Liver (tissue), 9 donors: Measurements from ENCODE around the gene MFSD6L. TPM values are rescaled to one million over a fixed set of nuclear protein-coding genes. Genes with fewer than 3 reads are reported as not detected.

Experiments used
- DNase-seq: peaks from one replicate; pipeline ENCODE4 v3.0.0-alpha.2; 2017; ENCODE audit warnings: low spot score
- H3K27ac ChIP-seq, 2 donors: one replicate each; pipeline ENCODE4 v1.7.0; 2013; ENCODE audit warnings: inconsistent platforms in 2 of 2, low read length in 2 of 2, control low read depth in 1 of 2, low read depth in 1 of 2, mild to moderate bottlenecking in 1 of 2
- H3K27me3 ChIP-seq, 4 donors: one replicate each; pipeline versions ENCODE4 v1.6.1 to v1.7.0; 2013; ENCODE audit warnings: low read length in 3 of 4, inconsistent platforms in 1 of 4, mild to moderate bottlenecking in 1 of 4, moderate library complexity in 1 of 4; ENCODE audit not compliant: control insufficient read depth in 4 of 4, insufficient read depth in 4 of 4
- H3K36me3 ChIP-seq, 4 donors: one replicate each; pipeline versions ENCODE4 v1.6.1 to v1.7.0; 2013; ENCODE audit warnings: low read length in 3 of 4, mild to moderate bottlenecking in 3 of 4, low read depth in 1 of 4, moderate library complexity in 1 of 4; ENCODE audit not compliant: control insufficient read depth in 4 of 4, insufficient read depth in 3 of 4
- H3K4me1 ChIP-seq, 4 donors: one replicate each; pipeline versions ENCODE4 v1.6.1 to v1.7.0; 2013; ENCODE audit warnings: low read length in 3 of 4, mild to moderate bottlenecking in 3 of 4, moderate library complexity in 1 of 4; ENCODE audit not compliant: control insufficient read depth in 4 of 4, insufficient read depth in 4 of 4
- H3K4me3 ChIP-seq, 3 donors: one replicate each; pipeline versions ENCODE4 v1.6.1 to v1.7.0; 2013; ENCODE audit warnings: low read length in 3 of 3, control low read depth in 1 of 3, low read depth in 1 of 3, mild to moderate bottlenecking in 1 of 3
- H3K9ac ChIP-seq, 2 donors: one replicate each; pipeline ENCODE4 v1.7.0; 2013; ENCODE audit warnings: low read length in 2 of 2, mild to moderate bottlenecking in 2 of 2, moderate library complexity in 2 of 2, control low read depth in 1 of 2, low read depth in 1 of 2
- H3K9me3 ChIP-seq, 4 donors: one replicate each; pipeline versions ENCODE4 v1.6.1 to v1.7.0; 2013; ENCODE audit warnings: low read length in 3 of 4; ENCODE audit not compliant: control insufficient read depth in 4 of 4
- EGR1 ChIP-seq, 2 donors: IDR thresholded peaks; 2 replicates each; pipeline ENCODE4 v1.6.1; 2016 to 2018; ENCODE audit warnings: antibody characterized with exemption in 2 of 2, low read depth in 2 of 2
- GABPA ChIP-seq, 2 donors: IDR thresholded peaks in 1 of 2; conservative IDR thresholded peaks in 1 of 2; 2 replicates each; pipeline ENCODE4 v1.6.1; 2016; ENCODE audit warnings: antibody characterized with exemption in 2 of 2, mild to moderate bottlenecking in 1 of 2, moderate library complexity in 1 of 2
- HNF4A ChIP-seq, 2 donors: conservative IDR thresholded peaks; 2 replicates each; pipeline ENCODE4 v1.6.1; 2016; ENCODE audit warnings: antibody characterized with exemption in 2 of 2, mild to moderate bottlenecking in 2 of 2
- HNF4G ChIP-seq: IDR thresholded peaks from 2 replicates; pipeline ENCODE4 v1.6.1; 2016; ENCODE audit warnings: antibody characterized with exemption
- JUND ChIP-seq, 2 donors: IDR thresholded peaks; 2 replicates each; pipeline ENCODE4 v1.6.1; 2016; ENCODE audit warnings: antibody characterized with exemption in 2 of 2
- NR2F2 ChIP-seq: IDR thresholded peaks from 2 replicates; pipeline ENCODE4 v1.6.1; 2016; ENCODE audit warnings: antibody characterized with exemption
- RAD21 ChIP-seq, 2 donors: IDR thresholded peaks; 2 replicates each; pipeline ENCODE4 v1.6.1; 2016; ENCODE audit warnings: antibody characterized with exemption in 2 of 2, mild to moderate bottlenecking in 2 of 2
- REST ChIP-seq: IDR thresholded peaks from 2 replicates; pipeline ENCODE4 v1.6.1; 2016; ENCODE audit warnings: antibody characterized with exemption, mild to moderate bottlenecking
- SP1 ChIP-seq: IDR thresholded peaks from 2 replicates; pipeline ENCODE4 v1.6.1; 2018; ENCODE audit warnings: antibody characterized with exemption, mild to moderate bottlenecking
- TAF1 ChIP-seq: conservative IDR thresholded peaks from 2 replicates; pipeline ENCODE4 v1.6.1; 2016; ENCODE audit warnings: antibody characterized with exemption, mild to moderate bottlenecking
- YY1 ChIP-seq: IDR thresholded peaks from 2 replicates; pipeline ENCODE4 v1.6.1; 2016; ENCODE audit warnings: antibody characterized with exemption, mild to moderate bottlenecking
- ZBTB33 ChIP-seq: IDR thresholded peaks from 2 replicates; pipeline ENCODE4 v1.6.1; 2016; ENCODE audit warnings: antibody characterized with exemption
- WGBS: extraction: QIAGEN DNeasy Blood & Tissue Kit; methylation state at CpG from one replicate; pipeline ENCODE4 v1.1.7; 2013; 5-methylcytosine and 5-hydroxymethylcytosine counted together
- polyA plus RNA-seq, 2 donors: library from polyadenylated mRNA; stranded (reverse) in 1 of 2; unstranded in 1 of 2; fragments of 200-250 nt in 1 of 2; fragments of >200 nt in 1 of 2; fragmentation: Nextera tagmentation in 1 of 2; extraction: Ambion mirVana in 1 of 2; gene quantifications; one replicate each; pipeline versions ENCODE4 v1.2.1 to v1.2.3, GENCODE V29; 2013 to 2015
- total RNA-seq, 2 donors: library from RNA; depleted of rRNA; stranded (reverse); fragments of >200 nt; gene quantifications; one replicate each; pipeline ENCODE4 v1.2.3, GENCODE V29; 2014
- TF ChIP-seq, protein P1 (sequence below): IDR thresholded peaks from 2 replicates; pipeline ENCODE4 v1.6.1; 2016; ENCODE audit warnings: antibody characterized with exemption
- TF ChIP-seq, protein P2 (sequence below): fragments of 150-350 bp; IDR thresholded peaks from 2 replicates; pipeline ENCODE4 v1.5.1; 2017; ENCODE audit warnings: improper control_type of control experiment, low read depth, low read length; ENCODE audit not compliant: missing input control
- donor health status: healthy.
- donor health status: healthy.
- donor health status: healthy.
- donor health status: healthy.
- donor health status: healthy.

The MFSD6L gene
- total and polyA plus RNA-seq, 4 donors, result 0.03 to 0.25 (median 0.05) TPM; not detected in 1

DNA sequence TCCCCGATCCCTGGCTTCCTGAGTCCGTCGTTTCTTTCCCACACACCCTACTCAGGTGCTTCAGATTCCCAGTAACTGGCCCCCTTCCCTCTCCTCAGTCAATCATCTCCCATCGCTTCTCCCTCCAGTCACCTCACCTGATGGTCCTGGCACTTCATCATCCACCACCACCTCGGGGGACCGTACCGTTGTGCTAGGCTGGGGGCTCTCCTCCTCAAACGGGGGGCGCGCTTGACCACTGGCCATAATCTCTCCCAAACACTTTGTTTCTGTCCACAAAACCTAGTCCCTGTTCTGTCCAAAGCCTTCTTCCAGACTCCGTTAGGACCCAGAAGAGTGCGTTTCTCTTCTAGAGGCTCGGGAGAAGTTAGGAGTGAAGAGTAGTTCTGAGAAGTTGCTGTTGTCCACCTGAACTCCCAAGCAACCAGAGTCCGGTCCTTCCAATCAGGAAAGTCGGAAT is 41.0 kb downstream of the MFSD6L start, which contains the start of gene SPDYE4:
SPDYE4 (minus strand) TSS at position 410 of the 460 bp plus-strand sequence; CDS start at position 246, 164 bp downstream.
- H3K36me3 ChIP-seq, result no peaks in the 10 kb centered on the region
- 90% methylated on average over 15 of the region's 15 CpGs for WGBS
- no peaks in the 10 kb centered on the region for H3K4me1 ChIP-seq

DNA sequence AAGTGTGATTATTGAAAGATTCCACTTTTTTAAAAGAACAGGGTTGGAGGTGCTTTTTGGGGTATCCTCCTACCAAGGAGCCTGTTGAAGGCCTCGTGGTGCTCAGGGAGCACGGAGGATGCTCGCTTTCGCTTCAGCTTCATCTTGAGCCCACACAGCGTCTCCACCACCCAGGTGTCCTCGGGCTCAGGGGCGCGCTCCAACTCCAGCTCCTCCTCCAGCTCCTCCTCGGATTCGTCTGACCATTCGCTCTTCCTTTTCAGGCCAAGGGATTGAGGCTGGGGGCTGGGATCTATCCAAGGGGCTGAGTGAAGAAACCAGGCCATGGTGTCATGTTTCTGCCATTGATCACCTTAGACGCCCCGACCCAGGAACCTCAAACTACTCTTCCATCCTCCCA is 42.0 kb downstream of the MFSD6L start:
- Histone ChIP-seq H3K27me3 (no peaks in the 10 kb centered on the region), H3K4me3 (no peak overlapping the region), H3K27ac (no peak overlapping the region), H3K9me3 (no peaks in the 10 kb centered on the region), H3K36me3 (no peaks in the 10 kb centered on the region), H3K4me1 (no peaks in the 10 kb centered on the region), H3K9ac (no peak overlapping the region)
- 91% methylated on average over 13 of the region's 13 CpGs for WGBS
- DNase-seq, result no peak
- TF ChIP-seq HNF4G, result no peak
- TF ChIP-seq JUND (IDR thresholded peaks at IDR 0.05), result no peak

More for the DNA sequence above, 41.0 kb downstream of the MFSD6L start, which contains the start of gene SPDYE4:
- H3K9me3 ChIP-seq, result no peaks in the 10 kb centered on the region
- no peak for TF ChIP-seq GABPA (IDR thresholded peaks at IDR 0.05 in 1 of 2, conservative IDR thresholded peaks at IDR 0.05 in 1 of 2)
- TF ChIP-seq YY1, result no peak
- no peak for TF ChIP-seq EGR1 (IDR thresholded peaks at IDR 0.05; ENCODE audit: low read depth in 2 of 2)
- no peak for TF ChIP-seq NR2F2
- TF ChIP-seq ZBTB33, result no peak
- TF ChIP-seq SP1, result no peak
- no peaks in the 10 kb centered on the region for H3K27me3 ChIP-seq
- no peak within 1 kb of the TSS for H3K27ac ChIP-seq
- DNase-seq, result no peak
- no peak within 1 kb of the TSS for H3K9ac ChIP-seq
- no peak within 1 kb of the TSS for H3K4me3 ChIP-seq

DNA sequence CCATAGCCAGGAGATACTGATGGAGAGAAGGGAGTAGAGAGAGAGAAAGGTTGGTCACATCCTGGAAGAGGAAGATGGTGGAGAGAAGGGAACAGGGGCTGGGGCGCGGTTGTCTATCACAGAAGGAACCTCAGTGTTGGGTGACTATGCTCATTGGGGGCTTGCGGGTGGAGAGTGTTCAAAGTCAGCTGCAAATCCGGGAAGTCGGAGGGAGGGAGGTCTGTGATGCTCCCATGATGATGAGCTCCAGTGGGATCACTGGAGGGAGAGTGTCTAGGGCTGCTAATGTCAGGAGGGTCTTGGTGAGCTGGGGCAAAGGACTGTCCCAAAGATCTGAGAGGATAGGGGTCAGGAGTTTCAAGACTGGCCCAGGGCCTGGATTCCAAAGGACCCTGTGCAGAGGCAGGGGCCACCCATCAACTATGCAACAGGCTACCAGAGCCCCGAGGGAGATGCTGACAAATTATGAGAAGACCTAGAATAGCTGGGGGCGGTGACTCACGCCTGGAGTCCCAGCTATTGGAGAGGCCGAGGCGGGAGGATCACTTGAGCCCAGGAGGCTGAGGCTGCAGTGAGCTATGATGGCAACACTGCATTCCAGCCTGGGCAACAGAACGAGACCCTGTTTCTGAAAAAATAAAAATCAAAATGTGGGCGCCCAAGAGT is 43.4 kb downstream of the MFSD6L start:
- no peaks in the 10 kb centered on the region for H3K4me1 ChIP-seq
- no peaks in the 10 kb centered on the region for H3K36me3 ChIP-seq
- DNase-seq, result no peak
- H3K27me3 ChIP-seq, result no peaks in the 10 kb centered on the region
- H3K9ac ChIP-seq, result no peak overlapping the region
- TF ChIP-seq, protein P1, sequence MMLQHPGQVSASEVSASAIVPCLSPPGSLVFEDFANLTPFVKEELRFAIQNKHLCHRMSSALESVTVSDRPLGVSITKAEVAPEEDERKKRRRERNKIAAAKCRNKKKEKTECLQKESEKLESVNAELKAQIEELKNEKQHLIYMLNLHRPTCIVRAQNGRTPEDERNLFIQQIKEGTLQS, result no peak
- TF ChIP-seq HNF4G, result no peak
- no peak overlapping the region for H3K4me3 ChIP-seq
- WGBS, result 93% methylated on average over 12 of the region's 12 CpGs
- H3K27ac ChIP-seq, result no peak overlapping the region
- H3K9me3 ChIP-seq, result no peaks in the 10 kb centered on the region

GRCh38 chr17:8754890-8755289 is 44.3 kb downstream of the MFSD6L start:
- no peaks in the 10 kb centered on the region for H3K27me3 ChIP-seq
- H3K4me1 ChIP-seq, result no peaks in the 10 kb centered on the region
- no peak overlapping the region for H3K9ac ChIP-seq
- DNase-seq, result no peak
- H3K4me3 ChIP-seq, result no peak overlapping the region
- 88% methylated on average over 8 of the region's 8 CpGs for WGBS
- no peaks in the 10 kb centered on the region for H3K9me3 ChIP-seq
- H3K27ac ChIP-seq, result no peak overlapping the region
- H3K36me3 ChIP-seq, result no peaks in the 10 kb centered on the region
- TF ChIP-seq SP1 (no peak), REST (no peak), RAD21 (IDR thresholded peaks at IDR 0.05) (no peak), HNF4A (conservative IDR thresholded peaks at IDR 0.05) (no peak), TAF1 (no peak)
- TF ChIP-seq, protein P2, sequence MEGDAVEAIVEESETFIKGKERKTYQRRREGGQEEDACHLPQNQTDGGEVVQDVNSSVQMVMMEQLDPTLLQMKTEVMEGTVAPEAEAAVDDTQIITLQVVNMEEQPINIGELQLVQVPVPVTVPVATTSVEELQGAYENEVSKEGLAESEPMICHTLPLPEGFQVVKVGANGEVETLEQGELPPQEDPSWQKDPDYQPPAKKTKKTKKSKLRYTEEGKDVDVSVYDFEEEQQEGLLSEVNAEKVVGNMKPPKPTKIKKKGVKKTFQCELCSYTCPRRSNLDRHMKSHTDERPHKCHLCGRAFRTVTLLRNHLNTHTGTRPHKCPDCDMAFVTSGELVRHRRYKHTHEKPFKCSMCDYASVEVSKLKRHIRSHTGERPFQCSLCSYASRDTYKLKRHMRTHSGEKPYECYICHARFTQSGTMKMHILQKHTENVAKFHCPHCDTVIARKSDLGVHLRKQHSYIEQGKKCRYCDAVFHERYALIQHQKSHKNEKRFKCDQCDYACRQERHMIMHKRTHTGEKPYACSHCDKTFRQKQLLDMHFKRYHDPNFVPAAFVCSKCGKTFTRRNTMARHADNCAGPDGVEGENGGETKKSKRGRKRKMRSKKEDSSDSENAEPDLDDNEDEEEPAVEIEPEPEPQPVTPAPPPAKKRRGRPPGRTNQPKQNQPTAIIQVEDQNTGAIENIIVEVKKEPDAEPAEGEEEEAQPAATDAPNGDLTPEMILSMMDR, result no peak
